ENCODE measurements around the gene KAT6B.

DNA sequence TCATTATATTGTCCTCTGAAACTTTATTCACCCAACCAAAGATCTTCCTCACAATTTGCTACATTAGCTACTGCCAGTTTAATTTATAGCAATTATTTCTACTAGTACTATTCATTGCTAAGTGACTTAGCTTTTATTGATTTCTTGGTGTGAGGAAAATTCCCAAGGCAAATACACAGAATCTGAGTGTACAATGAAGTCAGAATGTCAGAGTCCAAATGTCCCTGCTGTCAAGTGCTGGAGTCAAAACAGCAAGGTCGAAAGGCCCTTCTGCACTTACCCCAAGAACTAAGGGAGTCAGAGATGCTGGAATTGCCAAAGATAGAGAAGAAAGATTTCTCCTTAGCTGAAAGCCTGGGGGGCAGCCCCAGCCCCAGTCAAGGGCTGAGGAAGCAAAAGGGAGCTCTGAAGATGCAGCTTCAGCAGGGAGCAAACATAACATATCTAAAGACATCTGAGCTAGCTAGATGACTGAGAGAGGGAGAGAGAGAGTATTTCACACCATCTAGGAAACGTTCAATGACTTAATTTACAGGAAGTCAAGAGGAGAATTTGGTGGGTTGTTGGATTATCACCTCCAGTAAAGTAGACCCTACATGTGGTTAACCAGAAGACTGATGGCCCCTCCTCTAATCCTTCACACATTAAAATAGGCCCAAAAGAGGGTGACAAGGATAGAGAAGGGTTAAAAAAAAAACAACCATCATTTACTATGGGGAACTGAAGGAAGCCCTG lies 248.5 kb downstream of the KAT6B start:
- TF ChIP-seq, protein P1, sequence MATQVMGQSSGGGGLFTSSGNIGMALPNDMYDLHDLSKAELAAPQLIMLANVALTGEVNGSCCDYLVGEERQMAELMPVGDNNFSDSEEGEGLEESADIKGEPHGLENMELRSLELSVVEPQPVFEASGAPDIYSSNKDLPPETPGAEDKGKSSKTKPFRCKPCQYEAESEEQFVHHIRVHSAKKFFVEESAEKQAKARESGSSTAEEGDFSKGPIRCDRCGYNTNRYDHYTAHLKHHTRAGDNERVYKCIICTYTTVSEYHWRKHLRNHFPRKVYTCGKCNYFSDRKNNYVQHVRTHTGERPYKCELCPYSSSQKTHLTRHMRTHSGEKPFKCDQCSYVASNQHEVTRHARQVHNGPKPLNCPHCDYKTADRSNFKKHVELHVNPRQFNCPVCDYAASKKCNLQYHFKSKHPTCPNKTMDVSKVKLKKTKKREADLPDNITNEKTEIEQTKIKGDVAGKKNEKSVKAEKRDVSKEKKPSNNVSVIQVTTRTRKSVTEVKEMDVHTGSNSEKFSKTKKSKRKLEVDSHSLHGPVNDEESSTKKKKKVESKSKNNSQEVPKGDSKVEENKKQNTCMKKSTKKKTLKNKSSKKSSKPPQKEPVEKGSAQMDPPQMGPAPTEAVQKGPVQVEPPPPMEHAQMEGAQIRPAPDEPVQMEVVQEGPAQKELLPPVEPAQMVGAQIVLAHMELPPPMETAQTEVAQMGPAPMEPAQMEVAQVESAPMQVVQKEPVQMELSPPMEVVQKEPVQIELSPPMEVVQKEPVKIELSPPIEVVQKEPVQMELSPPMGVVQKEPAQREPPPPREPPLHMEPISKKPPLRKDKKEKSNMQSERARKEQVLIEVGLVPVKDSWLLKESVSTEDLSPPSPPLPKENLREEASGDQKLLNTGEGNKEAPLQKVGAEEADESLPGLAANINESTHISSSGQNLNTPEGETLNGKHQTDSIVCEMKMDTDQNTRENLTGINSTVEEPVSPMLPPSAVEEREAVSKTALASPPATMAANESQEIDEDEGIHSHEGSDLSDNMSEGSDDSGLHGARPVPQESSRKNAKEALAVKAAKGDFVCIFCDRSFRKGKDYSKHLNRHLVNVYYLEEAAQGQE (IDR thresholded peaks at IDR 0.05; ENCODE audit: insufficient read depth in 1 of 2, low read depth in 2 of 2, low read length in 2 of 2) = no peak
- TF ChIP-seq POLR2AphosphoS5 (IDR thresholded peaks at IDR 0.05; ENCODE audit: low read depth, low read length) = no peak
- TF ChIP-seq TAF1 (IDR thresholded peaks at IDR 0.05; ENCODE audit: borderline replicate concordance, insufficient read depth, low read length) = no peak
